ENCODE results near the gene SLC6A4. TPM values are rescaled to one million over a fixed set of nuclear protein-coding genes. Genes with fewer than 3 reads are reported as not detected.
A peak's percentile ranks its signal among the peaks of the same experiment; 100 is the strongest.

SLC6A4 gene
- total and polyA plus RNA-seq, 2 of the 8 experiments (the other 6 are each of a cell fraction or from before 2014, with no cell fraction given): 0.09 to 0.33 TPM

DNA sequence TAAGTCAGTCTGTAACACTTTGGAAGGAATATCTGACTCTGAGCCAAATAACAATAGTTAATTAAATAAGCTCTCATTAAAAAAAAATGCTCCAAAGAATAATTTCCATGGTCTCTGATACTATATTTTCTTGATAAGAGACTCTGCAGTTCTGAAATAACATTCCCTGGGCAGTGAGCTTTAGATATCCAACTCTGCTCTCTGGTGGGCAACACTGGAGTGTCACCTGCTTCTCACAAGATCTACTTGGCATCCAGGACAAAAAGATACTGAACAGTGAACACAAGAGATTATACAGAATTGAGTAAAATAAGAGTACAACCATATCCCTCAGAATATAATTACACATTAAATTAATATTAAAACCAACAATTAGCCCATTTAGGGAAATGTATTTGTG is 42.5 kb upstream of the SLC6A4 start:
- Histone ChIP-seq H2AK5ac (ENCODE audit: low read depth, low read length) (no peak overlapping the region), H2BK15ac (ENCODE audit: low read length) (no peak overlapping the region), H4K20me1 (replicated peaks in 1 of 2; ENCODE audit: control insufficient read depth in 1 of 2, insufficient read depth in 2 of 2, low read length in 2 of 2) (no peaks in the 10 kb centered on the region), H3K9ac (replicated peaks in 1 of 4; ENCODE audit: extremely low read depth in 1 of 4, low read depth in 3 of 4, low read length in 3 of 4) (no peak overlapping the region), H3K36me3 (ENCODE audit: control insufficient read depth in 2 of 4, insufficient read depth in 4 of 4, low read length in 3 of 4) (peaks cover 4 to 38% (median 10%) of the 10 kb centered on the region in 4 experiments; a peak in 7 of 8 replicates), H3K4ac (replicated peaks; ENCODE audit: insufficient read length, low read depth, low read length) (no peak overlapping the region), H3K27me3 (replicated peaks in 1 of 4; ENCODE audit: control insufficient read depth in 3 of 4, extremely low read depth in 1 of 4, insufficient read depth in 3 of 4, low read length in 3 of 4) (no peaks in the 10 kb centered on the region), H3K56ac (replicated peaks; ENCODE audit: insufficient read length, low read depth, low read length) (no peak overlapping the region), H2BK12ac (ENCODE audit: low read depth, low read length) (no peak overlapping the region), H4K8ac (ENCODE audit: extremely low read depth, insufficient read depth, low read length) (no peak overlapping the region), H2BK120ac (replicated peaks; ENCODE audit: low read depth, low read length) (no peak overlapping the region), H3K23ac (ENCODE audit: insufficient read length) (no peak overlapping the region), H3K9me3 (ENCODE audit: insufficient read depth in 2 of 2, low read depth in 1 of 2, low read length in 1 of 2) (no peaks in the 10 kb centered on the region), H3K14ac (ENCODE audit: insufficient read length) (no peak overlapping the region), H3K23me2 (ENCODE audit: low read depth, low read length) (no peaks in the 10 kb centered on the region), H3K4me2 (ENCODE audit: insufficient read depth in 1 of 2, low read depth in 2 of 2, low read length in 2 of 2) (no peak overlapping the region), H2AFZ (ENCODE audit: low read length) (no peak overlapping the region), H3K4me1 (replicated peaks in 1 of 4; ENCODE audit: control insufficient read depth in 3 of 4, insufficient read depth in 4 of 4, low read length in 3 of 4) (no peaks in the 10 kb centered on the region), H2BK20ac (ENCODE audit: low read length) (no peak overlapping the region), H3K79me1 (ENCODE audit: low read depth, low read length) (no peaks in the 10 kb centered on the region), H3K27ac (ENCODE audit: low read depth, low read length) (no peak overlapping the region), H4K91ac (replicated peaks; ENCODE audit: insufficient read length, low read length) (no peak overlapping the region), H4K5ac (ENCODE audit: insufficient read length, low read depth, low read length) (no peak overlapping the region), H3K18ac (ENCODE audit: extremely low read depth, low read length) (no peak overlapping the region), H3K79me2 (ENCODE audit: control insufficient read depth in 1 of 2, insufficient read depth in 2 of 2, low read length in 2 of 2) (no peaks in the 10 kb centered on the region), H3K4me3 (ENCODE audit: extremely low read depth in 1 of 4, insufficient read depth in 2 of 4, low read depth in 3 of 4, low read length in 4 of 4) (no peak overlapping the region), H2BK5ac (ENCODE audit: low read depth, low read length) (no peak overlapping the region)
- peak; percentile 65 for FAIRE-seq
- DNase-seq (ENCODE audit: low read depth in 1 of 2, low spot score in 2 of 2): no peak
- POLR2A ChIA-PET (ENCODE audit: partially characterized antibody): interaction anchor here (1.0 to 1.8 kb wide), 2 partner anchors 14 to 72 kb away, joined by 4 read pairs; partner anchors contain the start of gene BLMH
- TF ChIP-seq TEAD4 (IDR thresholded peaks at IDR 0.05; ENCODE audit: low read depth, low read length): no peak
- TF ChIP-seq SUZ12 (IDR thresholded peaks at IDR 0.05; ENCODE audit: low read length): no peak
- TF ChIP-seq, protein P1, sequence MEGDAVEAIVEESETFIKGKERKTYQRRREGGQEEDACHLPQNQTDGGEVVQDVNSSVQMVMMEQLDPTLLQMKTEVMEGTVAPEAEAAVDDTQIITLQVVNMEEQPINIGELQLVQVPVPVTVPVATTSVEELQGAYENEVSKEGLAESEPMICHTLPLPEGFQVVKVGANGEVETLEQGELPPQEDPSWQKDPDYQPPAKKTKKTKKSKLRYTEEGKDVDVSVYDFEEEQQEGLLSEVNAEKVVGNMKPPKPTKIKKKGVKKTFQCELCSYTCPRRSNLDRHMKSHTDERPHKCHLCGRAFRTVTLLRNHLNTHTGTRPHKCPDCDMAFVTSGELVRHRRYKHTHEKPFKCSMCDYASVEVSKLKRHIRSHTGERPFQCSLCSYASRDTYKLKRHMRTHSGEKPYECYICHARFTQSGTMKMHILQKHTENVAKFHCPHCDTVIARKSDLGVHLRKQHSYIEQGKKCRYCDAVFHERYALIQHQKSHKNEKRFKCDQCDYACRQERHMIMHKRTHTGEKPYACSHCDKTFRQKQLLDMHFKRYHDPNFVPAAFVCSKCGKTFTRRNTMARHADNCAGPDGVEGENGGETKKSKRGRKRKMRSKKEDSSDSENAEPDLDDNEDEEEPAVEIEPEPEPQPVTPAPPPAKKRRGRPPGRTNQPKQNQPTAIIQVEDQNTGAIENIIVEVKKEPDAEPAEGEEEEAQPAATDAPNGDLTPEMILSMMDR (IDR thresholded peaks at IDR 0.05; ENCODE audit: control extremely low read depth in 1 of 3, insufficient read depth in 1 of 3, low read depth in 1 of 3, low read length in 3 of 3): peak in 2 of 3 experiments; percentile 48 to 49; a peak in 3 of 4 replicates
- no peak for TF ChIP-seq HDAC2 (IDR thresholded peaks at IDR 0.05; ENCODE audit: borderline replicate concordance in 1 of 2, low read depth in 2 of 2, low read length in 2 of 2)
- peak; percentile 63 to 73 for TF ChIP-seq RAD21 (IDR thresholded peaks at IDR 0.05 in 1 of 2, conservative IDR thresholded peaks at IDR 0.05 in 1 of 2; ENCODE audit: low read depth in 2 of 2, low read length in 2 of 2)
- CTCF ChIA-PET (ENCODE audit: partially characterized antibody): interaction anchor here (0.7 to 1.6 kb wide), 6 partner anchors 144 to 1273 kb away, joined by 3 to 9 read pairs (median 4); no protein-coding TSS in a partner anchor

All from H1 (cell line).